Astrocyte of the spinal cord (primary cell): ENCODE data around the gene PPY.
"Not testable (repeated sequence)": the region's sequence is repeated elsewhere in the genome, so short reads cannot be mapped to it uniquely, and the experiment has no call there.

Source experiments
- DNase-seq: peaks from one replicate; pipeline ENCODE4 v3.0.0; 2011; ENCODE audit warnings: low read depth, low spot score
- H3K4me3 ChIP-seq: 2 replicates; pipeline ENCODE4 v1.5.1; 2011; ENCODE audit warnings: low read depth, mild to moderate bottlenecking, low read length, moderate library complexity
- in situ Hi-C: cut with HindIII; loops from 2 replicates; pipeline ENCODE4 v1.10.0; 2017; ENCODE audit warnings: low sequenced_read_pairs
- TF ChIP-seq, protein P1 (sequence below): IDR thresholded peaks from 2 replicates; pipeline ENCODE4 v1.5.1; 2012; ENCODE audit warnings: low read depth, mild to moderate bottlenecking, low read length, inconsistent platforms

The PPY gene

DNA sequence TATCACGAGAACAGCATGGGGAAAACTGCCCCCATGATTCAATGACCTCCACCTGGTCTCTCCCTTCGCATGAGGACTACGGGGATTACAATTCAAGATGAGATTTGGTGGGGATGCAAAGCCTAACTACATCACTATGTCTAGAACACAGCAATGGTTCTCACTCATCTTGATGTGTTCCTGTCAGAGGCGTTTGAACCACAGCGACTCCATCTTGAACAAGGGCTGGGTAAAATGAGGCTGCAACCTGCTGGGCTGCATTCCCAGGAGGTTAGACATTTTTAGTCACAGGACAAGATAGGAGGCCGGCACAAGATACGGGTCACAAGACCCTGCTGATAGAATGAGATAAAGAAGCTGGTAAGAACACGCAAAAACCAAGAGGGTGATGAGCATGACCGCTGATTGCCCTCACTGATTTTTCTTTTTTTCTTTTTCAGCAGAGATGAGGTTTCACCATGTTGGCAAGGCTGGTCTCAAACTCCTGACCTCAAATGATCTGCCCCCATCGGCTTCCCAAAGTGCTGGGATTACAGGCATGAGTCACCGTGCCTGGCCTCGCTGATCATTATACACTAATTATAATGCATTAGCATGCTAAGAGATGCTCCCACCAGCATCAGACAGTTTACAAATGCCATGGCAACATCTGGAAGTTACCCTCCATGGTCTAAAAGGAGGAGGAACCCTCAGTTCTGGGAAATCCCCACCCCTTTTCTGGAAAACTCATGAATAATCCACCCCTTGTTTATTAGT, 3.0 kb upstream of the PPY start:
- TF ChIP-seq, protein P1, sequence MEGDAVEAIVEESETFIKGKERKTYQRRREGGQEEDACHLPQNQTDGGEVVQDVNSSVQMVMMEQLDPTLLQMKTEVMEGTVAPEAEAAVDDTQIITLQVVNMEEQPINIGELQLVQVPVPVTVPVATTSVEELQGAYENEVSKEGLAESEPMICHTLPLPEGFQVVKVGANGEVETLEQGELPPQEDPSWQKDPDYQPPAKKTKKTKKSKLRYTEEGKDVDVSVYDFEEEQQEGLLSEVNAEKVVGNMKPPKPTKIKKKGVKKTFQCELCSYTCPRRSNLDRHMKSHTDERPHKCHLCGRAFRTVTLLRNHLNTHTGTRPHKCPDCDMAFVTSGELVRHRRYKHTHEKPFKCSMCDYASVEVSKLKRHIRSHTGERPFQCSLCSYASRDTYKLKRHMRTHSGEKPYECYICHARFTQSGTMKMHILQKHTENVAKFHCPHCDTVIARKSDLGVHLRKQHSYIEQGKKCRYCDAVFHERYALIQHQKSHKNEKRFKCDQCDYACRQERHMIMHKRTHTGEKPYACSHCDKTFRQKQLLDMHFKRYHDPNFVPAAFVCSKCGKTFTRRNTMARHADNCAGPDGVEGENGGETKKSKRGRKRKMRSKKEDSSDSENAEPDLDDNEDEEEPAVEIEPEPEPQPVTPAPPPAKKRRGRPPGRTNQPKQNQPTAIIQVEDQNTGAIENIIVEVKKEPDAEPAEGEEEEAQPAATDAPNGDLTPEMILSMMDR: no peak
- DNase-seq: peak; percentile 17
- no peak overlapping the region for H3K4me3 ChIP-seq
- in situ Hi-C loops: no loop called here

DNA sequence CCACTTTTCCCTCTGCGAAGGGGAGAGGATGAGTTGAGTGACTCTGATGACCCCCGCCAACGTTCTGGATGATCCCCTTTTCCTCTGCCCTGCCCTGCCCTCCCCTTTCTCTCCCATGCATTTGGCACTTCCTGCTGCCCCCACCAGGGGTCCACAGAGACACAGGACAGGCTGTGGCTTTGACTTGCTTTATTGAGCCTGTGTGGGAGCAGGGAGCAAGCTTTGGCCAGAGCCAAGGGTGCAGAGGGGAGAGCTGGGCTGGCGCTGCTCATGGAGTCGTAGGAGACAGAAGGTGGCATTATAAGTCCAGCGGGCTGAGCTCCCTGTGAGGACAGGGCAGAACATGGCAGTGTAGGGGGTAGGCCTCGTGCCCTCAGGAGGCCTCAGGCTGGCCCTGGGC, 1.6 kb downstream of the PPY start:
- peak; percentile 28 for DNase-seq
- TF ChIP-seq, protein P1: peak; percentile 75
- in situ Hi-C loops: no loop called here
- H3K4me3 ChIP-seq: no peak overlapping the region

DNA sequence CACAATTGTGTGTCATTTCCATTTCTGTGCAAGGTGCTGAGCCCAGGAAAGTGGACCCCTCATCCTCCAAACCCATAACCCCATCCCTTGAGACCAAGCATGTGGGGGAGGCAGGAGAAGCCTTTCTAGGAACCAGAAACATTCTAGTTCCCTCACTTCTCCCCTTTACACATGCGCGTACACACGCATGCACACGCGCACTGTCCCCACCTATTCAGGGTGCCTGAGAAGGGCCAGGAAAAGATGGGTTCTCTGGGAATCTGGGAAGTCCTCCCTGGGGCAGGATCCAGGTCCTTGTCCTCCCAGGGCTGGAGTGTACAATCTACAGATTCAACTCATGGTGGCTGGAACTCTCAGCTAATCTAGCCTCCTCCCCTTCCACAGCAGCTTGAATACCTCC, 2.4 kb downstream of the PPY start:
- TF ChIP-seq, protein P1: no peak
- DNase-seq: no peak
- in situ Hi-C loops: no loop called here
- no peak overlapping the region for H3K4me3 ChIP-seq

DNA sequence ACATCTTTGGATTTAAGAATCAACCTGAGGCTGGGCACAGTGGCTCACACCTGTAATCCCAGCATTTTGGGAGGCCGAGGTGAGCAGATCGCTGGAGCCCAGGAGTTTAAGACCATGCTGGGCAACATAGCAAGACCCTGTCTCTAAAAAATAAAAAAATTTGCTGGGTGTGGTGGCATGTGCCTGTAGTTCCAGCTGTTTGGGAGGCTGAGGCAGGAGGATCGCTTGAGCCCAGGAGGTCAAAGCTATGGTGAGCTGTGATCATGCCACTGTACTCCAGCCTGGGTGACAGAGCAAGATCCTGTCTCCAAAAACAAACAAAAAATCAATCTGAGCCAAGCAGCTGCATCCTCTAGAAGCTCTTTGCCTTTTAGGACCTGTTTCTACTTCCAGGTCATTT, 2.8 kb downstream of the PPY start:
- H3K4me3 ChIP-seq, DNase-seq, in situ Hi-C loops: not testable (repeated sequence)

DNA sequence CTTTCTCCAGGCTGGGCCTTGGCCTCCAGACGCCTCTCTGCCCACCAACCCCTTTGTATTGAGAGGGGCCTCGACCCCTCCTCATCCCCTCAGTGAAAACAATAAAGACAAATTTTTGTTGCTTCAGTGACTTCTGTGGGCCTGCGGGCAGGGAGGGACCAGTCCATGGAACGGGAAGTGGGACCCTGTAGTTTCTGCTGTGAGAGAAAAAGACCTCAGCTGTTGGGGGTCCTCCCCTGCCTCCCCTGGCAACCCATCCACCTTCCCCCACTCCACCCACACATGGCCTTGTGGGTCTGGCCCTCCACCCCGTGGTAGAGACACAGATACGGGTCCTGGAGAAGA, 3.5 kb downstream of the PPY start:
- DNase-seq: no peak
- TF ChIP-seq, protein P1: no peak
- no peak overlapping the region for H3K4me3 ChIP-seq
- in situ Hi-C loops: no loop called here

DNA sequence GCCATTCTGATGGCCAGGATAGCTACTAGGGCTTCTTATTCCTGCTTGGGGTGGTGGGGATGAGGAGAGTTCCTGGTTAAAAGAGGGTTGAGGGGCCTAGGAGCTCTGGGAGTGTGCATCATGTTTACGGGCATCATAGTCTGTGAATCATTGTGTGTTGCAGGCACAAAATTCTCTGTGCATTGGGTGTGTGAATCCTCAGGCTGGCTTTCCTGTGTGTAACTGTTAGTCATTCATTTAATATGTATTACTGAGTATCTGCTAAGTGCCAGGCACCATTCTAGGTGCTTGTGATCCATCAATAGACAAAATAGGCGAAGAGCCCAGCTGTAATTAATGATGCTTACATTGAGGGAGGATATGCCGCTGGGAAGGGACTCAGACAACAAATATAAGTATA, 5.8 kb downstream of the PPY start:
- DNase-seq: no peak
- in situ Hi-C loops: no loop called here
- TF ChIP-seq, protein P1: no peak
- no peak overlapping the region for H3K4me3 ChIP-seq

DNA sequence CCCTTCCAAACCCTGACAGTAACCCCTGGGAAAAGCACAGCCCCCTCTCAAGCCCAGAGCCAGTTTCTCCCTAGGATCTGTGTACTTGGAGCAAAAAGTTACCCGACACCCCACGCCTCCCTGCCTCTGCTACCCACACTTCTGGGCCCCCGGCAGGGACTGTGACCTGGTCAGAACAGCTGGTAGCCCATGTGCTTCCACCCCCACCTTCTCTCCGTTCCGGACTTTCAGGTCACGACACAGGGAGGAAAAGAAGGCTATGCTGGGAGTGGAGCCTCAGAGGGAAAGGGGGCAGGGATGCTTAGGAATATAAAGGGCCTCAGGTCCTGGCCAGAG, 6.4 kb downstream of the PPY start:
- TF ChIP-seq, protein P1: no peak
- in situ Hi-C loops: no loop called here
- no peak for DNase-seq
- no peak overlapping the region for H3K4me3 ChIP-seq
